K562 (cell line): ENCODE results near the gene RPS6KA2. TPM values are rescaled to one million over a fixed set of nuclear protein-coding genes. Genes with fewer than 3 reads are reported as not detected.
A peak's percentile ranks its signal among the peaks of the same experiment; 100 is the strongest.
"Not testable (repeated sequence)": the region's sequence is repeated elsewhere in the genome, so short reads cannot be mapped to it uniquely, and the experiment has no call there.

Experiments used
- ATAC-seq: fragments of 200-7000 bp; cut with Tn5 transposase; 3 replicates; pipeline ENCODE4 v1.9.1; 2020; ENCODE audit warnings: moderate library complexity
- BruUV-seq: library from RNA; stranded (reverse); fragments of 400-500 nt; replicated peaks from 2 replicates; lab custom pipeline; 2021; lab: Mats Ljungman, UMichigan
- CTCF ChIA-PET: fragments of 300-600 bp; formaldehyde crosslinking; extraction: SDS; loops from one replicate; lab custom pipeline; 2021; ENCODE audit warnings: low intra/inter-chr PET ratio; lab: Yijun Ruan, JAX
- POLR2A ChIA-PET: fragments of 300-600, 350-650 bp; sonication (Branson Sonifier 250); formaldehyde crosslinking; extraction: SDS; loops from one replicate; lab custom pipeline; 2021; ENCODE audit warnings: antibody characterized with exemption, inconsistent platforms; lab: Yijun Ruan, JAX
- DNase-seq, 4 experiments: peaks; one replicate each; pipeline versions ENCODE4 v3.0.0 to v3.0.0-alpha.2; 2011 to 2018; ENCODE audit warnings: low spot score in 3 of 4, mixed read lengths in 3 of 4; ENCODE audit errors: extremely low read depth in 1 of 4
- FAIRE-seq: peaks from 2 replicates; lab custom pipeline; 2011; peaks lifted over from hg19 to GRCh38; lab: Jason Lieb, UNC
- H2AFZ ChIP-seq: 2 replicates; pipeline ENCODE4 v1.6.0; 2011; ENCODE audit warnings: low read depth, low read length, control low read depth, inconsistent platforms
- H3K27ac ChIP-seq: fragments of 200-600 bp; 3 replicates; pipeline ENCODE4 v1.8.0; 2011; ENCODE audit warnings: low read depth, mild to moderate bottlenecking, control low read depth, inconsistent platforms, low read length, moderate library complexity, mixed read lengths; ENCODE audit errors: extremely low read depth
- H3K27me3 ChIP-seq, 2 experiments: fragments of 300-600 bp in 1 of 2; 2 replicates in 1 of 2; 3 replicates in 1 of 2; pipeline versions ENCODE4 v1.6.0 to v1.8.0; 2011; ENCODE audit warnings: inconsistent platforms in 2 of 2, low read length in 2 of 2, mild to moderate bottlenecking in 1 of 2, mixed read lengths in 1 of 2, moderate library complexity in 1 of 2; ENCODE audit not compliant: control insufficient read depth in 2 of 2, insufficient read depth in 2 of 2
- H3K36me3 ChIP-seq: fragments of 300-600 bp; 3 replicates; pipeline ENCODE4 v1.8.0; 2011; ENCODE audit warnings: mild to moderate bottlenecking, low read length, inconsistent platforms; ENCODE audit not compliant: control insufficient read depth, insufficient read depth
- H3K4me1 ChIP-seq, 2 experiments: fragments of 200-600 bp in 1 of 2; replicated peaks in 1 of 2; 2 replicates in 1 of 2; 3 replicates in 1 of 2; pipeline versions ENCODE4 v1.5.1 to v1.8.0; 2011; ENCODE audit warnings: inconsistent platforms in 2 of 2, low read length in 2 of 2, mild to moderate bottlenecking in 1 of 2, mixed read lengths in 1 of 2, moderate library complexity in 1 of 2; ENCODE audit not compliant: control insufficient read depth in 2 of 2, insufficient read depth in 2 of 2
- H3K4me2 ChIP-seq: 2 replicates; pipeline ENCODE4 v1.6.1; 2011; ENCODE audit warnings: low read length, control low read depth, inconsistent platforms, mixed read lengths; ENCODE audit not compliant: insufficient read depth
- H3K4me3 ChIP-seq: fragments of 200-600 bp; sonication (generic), shearing (Covaris generic); 2 replicates; pipeline ENCODE4 v1.5.1; 2016; ENCODE audit warnings: control low read depth, inconsistent platforms
- H3K79me2 ChIP-seq: fragments of 200-600 bp; 3 replicates; pipeline ENCODE4 v1.8.0; 2011; ENCODE audit warnings: low read length, inconsistent platforms; ENCODE audit not compliant: control insufficient read depth, insufficient read depth
- H3K9ac ChIP-seq, 2 experiments: 2 replicates each; pipeline versions ENCODE4 v1.6.0 to v1.6.1; 2011; ENCODE audit warnings: low read depth in 2 of 2, low read length in 2 of 2, control low read depth in 1 of 2, inconsistent platforms in 1 of 2, mild to moderate bottlenecking in 1 of 2, mixed read lengths in 1 of 2; ENCODE audit not compliant: insufficient read depth in 1 of 2
- H3K9me1 ChIP-seq: one replicate; pipeline ENCODE4 v1.6.0; 2011; ENCODE audit warnings: inconsistent platforms, mild to moderate bottlenecking, low read length, moderate library complexity; ENCODE audit not compliant: control insufficient read depth, insufficient read depth
- H3K9me3 ChIP-seq: replicated peaks from 2 replicates; pipeline ENCODE4 v1.5.1; 2011; ENCODE audit warnings: low read depth, low read length, inconsistent platforms; ENCODE audit not compliant: control insufficient read depth, insufficient read depth
- H4K20me1 ChIP-seq: replicated peaks from 2 replicates; pipeline ENCODE4 v1.6.1; 2011; ENCODE audit warnings: low read length, inconsistent platforms, mixed read lengths; ENCODE audit not compliant: control insufficient read depth, insufficient read depth
- BCOR ChIP-seq: fragments of 450-650 bp; IDR thresholded peaks from 2 replicates; pipeline ENCODE4 v1.6.1; 2016
- CBFA2T2 ChIP-seq: fragments of 450-650 bp; conservative IDR thresholded peaks from 2 replicates; pipeline ENCODE4 v1.6.1; 2017; ENCODE audit warnings: mild to moderate bottlenecking
- FOXA3 ChIP-seq, 2 experiments: fragments of 450-650 bp in 1 of 2; sonication (generic) in 1 of 2; formaldehyde crosslinking; IDR thresholded peaks in 1 of 2; conservative IDR thresholded peaks in 1 of 2; 2 replicates each; pipeline versions ENCODE4 v1.4.0 to v1.8.0; 2020 to 2022; ENCODE audit warnings: mild to moderate bottlenecking in 2 of 2, missing genetic modification reagents in 1 of 2
- MBD2 ChIP-seq: sonication (generic); IDR thresholded peaks from 2 replicates; pipeline ENCODE4 v1.6.1; 2016; ENCODE audit warnings: low read depth, borderline replicate concordance
- MEF2D ChIP-seq: conservative IDR thresholded peaks from 2 replicates; pipeline ENCODE4 v1.6.1; 2016; ENCODE audit warnings: low read depth, missing genetic modification characterization, missing compliant biosample characterization
- TBL1XR1 ChIP-seq, 2 experiments: IDR thresholded peaks; 2 replicates each; pipeline ENCODE4 v1.6.1; 2012; ENCODE audit warnings: improper control_type of control experiment in 2 of 2, low read length in 2 of 2, mild to moderate bottlenecking in 1 of 2
- ZNF146 ChIP-seq: IDR thresholded peaks from one replicate; pipeline ENCODE4 v1.6.1; 2018; ENCODE audit warnings: missing compliant biosample characterization; ENCODE audit not compliant: unreplicated experiment
- ZNF780A ChIP-seq: fragments of 250-450 bp; sonication (Bioruptor Pico); IDR thresholded peaks from 2 replicates; pipeline ENCODE4 v1.5.0; 2021; ENCODE audit warnings: mild to moderate bottlenecking
- WGBS: fragments of 100-300 bp; shearing (Covaris generic); methylation state at CpG from one replicate; pipeline ENCODE4 v1.1.6; 2016; ENCODE audit warnings: low coverage, mixed read lengths; ENCODE audit not compliant: insufficient coverage; ENCODE audit errors: missing lambda C conversion rate; 5-methylcytosine and 5-hydroxymethylcytosine counted together
- in situ Hi-C: fragments of 300-500 bp; cut with MboI; formaldehyde crosslinking; loops from 4 replicates; pipeline ENCODE4 v1.15.0; 2018; ENCODE audit warnings: inconsistent platforms, mixed read lengths
- intact Hi-C: fragments of 100-400 bp; cut with micrococcal nuclease; formaldehyde crosslinking; loops from 2 replicates; pipeline ENCODE4 v1.14.2; 2022
- polyA plus RNA-seq, 8 experiments: library from polyadenylated mRNA; depleted of rRNA in 4 of 8; stranded (reverse) in 5 of 8; unstranded in 3 of 8; fragments of >200 nt; fragmentation: Nextera tagmentation in 2 of 8; fragmentation: Illumina TruSeq in 1 of 8; extraction: Ambion mirVana in 2 of 8; extraction: Trizol in 1 of 8; gene quantifications; 2 replicates each; pipeline versions ENCODE4 v1.2.1 to v1.2.3, GENCODE V29; 2011 to 2014; ENCODE audit warnings: inconsistent platforms in 1 of 8, missing spikeins in 1 of 8
- total RNA-seq, 7 experiments: library from RNA; depleted of rRNA in 6 of 7; stranded (reverse); fragments of >200 nt in 6 of 7; fragmentation: Illumina TruSeq in 2 of 7; extraction: Trizol in 2 of 7; gene quantifications; 2 replicates each; pipeline versions ENCODE4 v1.2.1 to v1.2.3, GENCODE V29; 2011 to 2021; ENCODE audit warnings: low replicate concordance in 1 of 7
- TF ChIP-seq, protein P1 (sequence below), 2 experiments: fragments of 450-650 bp in 1 of 2; sonication (generic) in 1 of 2; formaldehyde crosslinking in 1 of 2; IDR thresholded peaks in 1 of 2; conservative IDR thresholded peaks in 1 of 2; 2 replicates each; pipeline versions ENCODE4 v1.6.1 to v1.8.1; 2016 to 2023; ENCODE audit warnings: mild to moderate bottlenecking in 2 of 2, moderate library complexity in 2 of 2, inconsistent platforms in 1 of 2, missing genetic modification reagents in 1 of 2

RPS6KA2 gene
- total and polyA plus RNA-seq, 9 of the 15 experiments (the other 6 are each of a cell fraction or from before 2014, with no cell fraction given): 0.29 to 1.00 (median 0.53) TPM

DNA sequence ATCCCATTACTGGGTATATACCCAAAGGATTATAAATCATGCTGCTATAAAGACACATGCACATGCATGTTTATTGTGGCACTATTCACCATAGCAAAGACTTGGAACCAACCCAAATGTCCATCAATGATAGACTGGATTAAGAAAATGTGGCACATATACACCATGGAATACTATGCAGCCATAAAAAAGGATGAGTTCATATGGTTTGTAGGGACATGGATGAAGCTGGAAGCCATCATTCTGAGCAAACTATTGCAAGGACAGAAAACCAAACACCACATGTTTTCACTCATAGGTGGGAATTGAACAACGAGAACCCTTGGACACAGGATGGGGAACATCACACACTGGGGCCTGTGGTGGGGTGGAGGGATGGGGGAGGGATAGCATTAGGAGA is 98.0 kb downstream of the RPS6KA2 start:
- not testable (repeated sequence) for H2AFZ ChIP-seq
- TF ChIP-seq BCOR (peak; percentile 26; the same call in 1 of the 2 replicates), ZNF146 (CRISPR knock-in tag) (peak; percentile 79)
- TF ChIP-seq, all 486 proteins: peak for 2; not testable (repeated sequence) for 484
- CTCF ChIA-PET, H3K4me2 ChIP-seq, H3K9me3 ChIP-seq, H3K9ac ChIP-seq, H3K36me3 ChIP-seq, in situ Hi-C loops, H4K20me1 ChIP-seq, H3K4me1 ChIP-seq, BruUV-seq, ATAC-seq, intact Hi-C loops, H3K27ac ChIP-seq, H3K4me3 ChIP-seq, H3K9me1 ChIP-seq, H3K79me2 ChIP-seq, FAIRE-seq, POLR2A ChIA-PET, DNase-seq: not testable (repeated sequence)
- H3K27me3 ChIP-seq: peaks cover 40 to 65% of the 10 kb centered on the region in 2 experiments
- WGBS: 4% methylated on average over 1 of the region's 1 CpG

DNA sequence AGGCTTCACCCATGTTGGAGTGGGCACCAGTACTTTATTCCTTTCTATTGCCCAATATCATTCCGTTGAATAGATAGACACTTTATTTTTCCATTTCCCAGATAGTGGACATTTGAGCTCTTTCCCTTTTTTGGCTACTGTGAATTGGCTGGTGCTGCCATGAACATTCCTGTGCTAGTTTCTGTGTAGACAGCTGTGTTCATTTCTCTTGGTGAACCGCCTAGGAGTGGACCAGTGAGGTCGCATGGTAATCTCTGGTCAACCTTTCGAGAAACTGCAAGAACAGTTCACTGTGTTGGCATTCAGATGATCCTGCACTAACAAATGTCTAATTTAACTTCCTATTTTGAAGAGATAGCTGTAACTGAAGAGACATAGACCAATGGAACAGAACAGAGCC is 99.2 kb downstream of the RPS6KA2 start:
- Histone ChIP-seq H3K9me3 (no peaks in the 10 kb centered on the region), H3K4me2 (no peak overlapping the region), H2AFZ (no peak overlapping the region), H3K9me1 (no peaks in the 10 kb centered on the region), H4K20me1 (no peaks in the 10 kb centered on the region), H3K36me3 (no peaks in the 10 kb centered on the region), H3K27ac (no peak overlapping the region), H3K4me1 (no peaks in the 10 kb centered on the region), H3K4me3 (no peak overlapping the region), H3K27me3 (peaks cover 36 to 60% of the 10 kb centered on the region in 2 experiments), H3K9ac (no peak overlapping the region), H3K79me2 (no peaks in the 10 kb centered on the region)
- FAIRE-seq (no peak), DNase-seq (no peak), ATAC-seq (no peak)
- no TSS peak for BruUV-seq
- intact Hi-C loops (no loop called here), in situ Hi-C loops (no loop called here)
- TF ChIP-seq TBL1XR1 (IDR thresholded peaks at IDR 0.05; ENCODE audit: low read length in 2 of 2): no peak
- TF ChIP-seq CBFA2T2: no peak
- TF ChIP-seq, protein P1, sequence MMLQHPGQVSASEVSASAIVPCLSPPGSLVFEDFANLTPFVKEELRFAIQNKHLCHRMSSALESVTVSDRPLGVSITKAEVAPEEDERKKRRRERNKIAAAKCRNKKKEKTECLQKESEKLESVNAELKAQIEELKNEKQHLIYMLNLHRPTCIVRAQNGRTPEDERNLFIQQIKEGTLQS (IDR thresholded peaks at IDR 0.05): no peak
- TF ChIP-seq, protein P1 (CRISPR knock-in tag; conservative IDR thresholded peaks at IDR 0.05): no peak
- TF ChIP-seq ZNF780A (CRISPR knock-in tag): no peak
- TF ChIP-seq FOXA3 (CRISPR knock-in tag; conservative IDR thresholded peaks at IDR 0.05 in 1 of 2, IDR thresholded peaks at IDR 0.05 in 1 of 2): no peak
- TF ChIP-seq MEF2D (tag): no peak
- TF ChIP-seq MBD2: no peak
- POLR2A ChIA-PET: no interaction called here
- WGBS: 0% methylated on average over 4 of the region's 4 CpGs
- CTCF ChIA-PET: no interaction called here
